B cell (primary cell): ENCODE measurements around the gene GGT7.

Experiments used
- EZH2 ChIP-seq: IDR thresholded peaks from 2 replicates; pipeline ENCODE4 v1.6.1; 2012; ENCODE audit warnings: borderline replicate concordance, low read depth, mild to moderate bottlenecking, moderate library complexity, low read length; ENCODE audit not compliant: insufficient read depth, poor library complexity, severe bottlenecking
- TF ChIP-seq, protein P1 (sequence below): fragments of 200-600 bp; IDR thresholded peaks from one replicate; pipeline ENCODE4 v1.8.0; 2022; ENCODE audit warnings: antibody characterized with exemption, mild to moderate bottlenecking

GRCh38 chr20:34831936-34832335 lies 40.7 kb downstream of the GGT7 start:
- TF ChIP-seq, protein P1, sequence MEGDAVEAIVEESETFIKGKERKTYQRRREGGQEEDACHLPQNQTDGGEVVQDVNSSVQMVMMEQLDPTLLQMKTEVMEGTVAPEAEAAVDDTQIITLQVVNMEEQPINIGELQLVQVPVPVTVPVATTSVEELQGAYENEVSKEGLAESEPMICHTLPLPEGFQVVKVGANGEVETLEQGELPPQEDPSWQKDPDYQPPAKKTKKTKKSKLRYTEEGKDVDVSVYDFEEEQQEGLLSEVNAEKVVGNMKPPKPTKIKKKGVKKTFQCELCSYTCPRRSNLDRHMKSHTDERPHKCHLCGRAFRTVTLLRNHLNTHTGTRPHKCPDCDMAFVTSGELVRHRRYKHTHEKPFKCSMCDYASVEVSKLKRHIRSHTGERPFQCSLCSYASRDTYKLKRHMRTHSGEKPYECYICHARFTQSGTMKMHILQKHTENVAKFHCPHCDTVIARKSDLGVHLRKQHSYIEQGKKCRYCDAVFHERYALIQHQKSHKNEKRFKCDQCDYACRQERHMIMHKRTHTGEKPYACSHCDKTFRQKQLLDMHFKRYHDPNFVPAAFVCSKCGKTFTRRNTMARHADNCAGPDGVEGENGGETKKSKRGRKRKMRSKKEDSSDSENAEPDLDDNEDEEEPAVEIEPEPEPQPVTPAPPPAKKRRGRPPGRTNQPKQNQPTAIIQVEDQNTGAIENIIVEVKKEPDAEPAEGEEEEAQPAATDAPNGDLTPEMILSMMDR: no peak
- TF ChIP-seq EZH2: no peak
